Right atrium auricular region (tissue), 2 donors: Measurements from ENCODE around the gene ACOT8. TPM values are rescaled to one million over a fixed set of nuclear protein-coding genes. Genes with fewer than 3 reads are reported as not detected.

Experiments used
- DNase-seq: peaks from one replicate; pipeline ENCODE4 v3.0.0-alpha.2; 2019; ENCODE audit warnings: low spot score
- H3K27ac ChIP-seq, 2 donors: fragments of 200-600 bp; sonication (generic); 1 replicate in 1 of 2; 2 replicates in 1 of 2; pipeline ENCODE4 v1.5.1; 2016 to 2019
- H3K27me3 ChIP-seq, 2 donors: fragments of 200-600 bp; sonication (generic); one replicate each; pipeline versions ENCODE4 v1.5.1 to v1.6.0; 2017 to 2019
- H3K36me3 ChIP-seq: fragments of 200-600 bp; sonication (generic); one replicate; pipeline ENCODE4 v1.5.1; 2016
- H3K4me1 ChIP-seq, 2 donors: fragments of 200-600 bp; sonication (generic); one replicate each; pipeline versions ENCODE4 v1.5.1 to v1.6.0; 2017 to 2019
- H3K4me3 ChIP-seq, 2 donors: fragments of 200-600 bp; sonication (generic); 1 replicate in 1 of 2; 2 replicates in 1 of 2; pipeline ENCODE4 v1.5.1; 2017 to 2019; ENCODE audit warnings: mild to moderate bottlenecking in 1 of 2, moderate library complexity in 1 of 2
- H3K9me3 ChIP-seq, 2 donors: fragments of 200-600 bp; sonication (generic); one replicate each; pipeline ENCODE4 v1.5.1; 2019
- CTCF ChIP-seq, 2 donors: fragments of 200-600 bp; sonication (generic); IDR thresholded peaks; one replicate each; pipeline ENCODE4 v1.5.1; 2019; ENCODE audit warnings: antibody characterized with exemption in 2 of 2
- total RNA-seq, 2 donors: library from RNA; depleted of rRNA; stranded (reverse); fragments of >200 nt; gene quantifications; one replicate each; pipeline ENCODE4 v1.1.0, GENCODE V29; 2016

Gene ACOT8
- total RNA-seq, 2 donors from 2014 or later: 39.9 to 40.9 TPM

- Histone ChIP-seq H3K4me3 (no peak overlapping the region), H3K27ac (no peak overlapping the region), H3K9me3 (no peaks in the 10 kb centered on the region), H3K4me1 (peaks cover 0 to 16% of the 10 kb centered on the region in 2 donors), H3K36me3 (peaks cover 18% of the 10 kb centered on the region), H3K27me3 (no peaks in the 10 kb centered on the region)
- no peak for DNase-seq
- TF ChIP-seq CTCF (IDR thresholded peaks at IDR 0.05): no peak
Measured at GRCh38 chr20:45814314-45814713, 42.9 kb downstream of the ACOT8 start.

GRCh38 chr20:45813489-45813888 lies 43.7 kb downstream of the ACOT8 start:
- H3K27ac ChIP-seq: no peak overlapping the region
- peaks cover 0 to 16% of the 10 kb centered on the region in 2 donors for H3K4me1 ChIP-seq
- peak overlapping the region in 1 of 2 donors; percentile 65 for H3K4me3 ChIP-seq
- peaks cover 27% of the 10 kb centered on the region for H3K36me3 ChIP-seq
- no peak for TF ChIP-seq CTCF (IDR thresholded peaks at IDR 0.05)
- no peaks in the 10 kb centered on the region for H3K27me3 ChIP-seq
- no peaks in the 10 kb centered on the region for H3K9me3 ChIP-seq
- DNase-seq: no peak

GRCh38 chr20:45813006-45813340 lies 44.2 kb downstream of the ACOT8 start:
- TF ChIP-seq CTCF (IDR thresholded peaks at IDR 0.05): no peak
- Histone ChIP-seq H3K9me3 (no peaks in the 10 kb centered on the region), H3K4me1 (peaks cover 0 to 16% of the 10 kb centered on the region in 2 donors), H3K36me3 (peaks cover 32% of the 10 kb centered on the region), H3K27me3 (no peaks in the 10 kb centered on the region), H3K4me3 (peak overlapping the region; percentile 39 to 65), H3K27ac (no peak overlapping the region)
- DNase-seq: no peak

- TF ChIP-seq CTCF (IDR thresholded peaks at IDR 0.05): no peak
- Histone ChIP-seq H3K27me3 (no peaks in the 10 kb centered on the region), H3K36me3 (peaks cover 38% of the 10 kb centered on the region), H3K27ac (peak within 1 kb of the TSS; percentile 50 to 54), H3K4me1 (peaks cover 0 to 10% of the 10 kb centered on the region in 2 donors), H3K9me3 (no peaks in the 10 kb centered on the region), H3K4me3 (peak within 1 kb of the TSS; percentile 39 to 65)
- DNase-seq: peak; percentile 100
Measured at GRCh38 chr20:45812157-45813005, 44.8 kb downstream of the ACOT8 start, which contains the start of gene UBE2C. TSS of gene UBE2C (plus strand) at chr20:45812644. CDS start at chr20:45812696, 52 bp downstream.

GRCh38 chr20:45810191-45810970 lies 46.8 kb downstream of the ACOT8 start:
- TF ChIP-seq CTCF (IDR thresholded peaks at IDR 0.05): no peak
- Histone ChIP-seq H3K36me3 (peaks cover 53% of the 10 kb centered on the region), H3K9me3 (no peaks in the 10 kb centered on the region), H3K27ac (no peak overlapping the region), H3K27me3 (no peaks in the 10 kb centered on the region), H3K4me3 (no peak overlapping the region), H3K4me1 (peaks cover 0 to 8% of the 10 kb centered on the region in 2 donors)
- no peak for DNase-seq
